ENCODE results near the gene GPR158.

Gene GPR158

GRCh38 chr10:25198151-25198550 is 23.4 kb downstream of the GPR158 start:
- no peak for DNase-seq

- DNase-seq: no peak
These were observed 32.1 kb downstream of the GPR158 start for GRCh38 chr10:25206693-25207414.

GRCh38 chr10:25209618-25210017 is 34.8 kb downstream of the GPR158 start:
- DNase-seq: no peak

- DNase-seq: no peak
These were observed 35.5 kb downstream of the GPR158 start for GRCh38 chr10:25210265-25210664.

GRCh38 chr10:25220156-25220555 is 45.4 kb downstream of the GPR158 start:
- no peak for DNase-seq

- DNase-seq: no peak
These were observed 47.4 kb downstream of the GPR158 start for GRCh38 chr10:25222085-25222660.

GRCh38 chr10:25226775-25227682 is 52.2 kb downstream of the GPR158 start:
- DNase-seq: peak; percentile 40

GRCh38 chr10:25231751-25232150 is 57.0 kb downstream of the GPR158 start:
- no peak for DNase-seq

- DNase-seq: no peak
These were observed 57.4 kb downstream of the GPR158 start for GRCh38 chr10:25232204-25232603.

- no peak for DNase-seq
These were observed 70.4 kb downstream of the GPR158 start for GRCh38 chr10:25245165-25245564.

- no peak for DNase-seq
These were observed 82.8 kb downstream of the GPR158 start for GRCh38 chr10:25257646-25258045.

GRCh38 chr10:25261110-25261509 is 86.3 kb downstream of the GPR158 start:
- DNase-seq: peak; percentile 1

- DNase-seq: peak; percentile 83
These were observed 86.8 kb downstream of the GPR158 start for GRCh38 chr10:25261558-25261957.

- no peak for DNase-seq
These were observed 89.1 kb downstream of the GPR158 start for GRCh38 chr10:25263931-25264330.

GRCh38 chr10:25278180-25278579 is 103.4 kb downstream of the GPR158 start:
- DNase-seq: no peak

- DNase-seq: no peak
These were observed 105.3 kb downstream of the GPR158 start for GRCh38 chr10:25280076-25280475.

GRCh38 chr10:25280573-25280972 is 105.8 kb downstream of the GPR158 start:
- no peak for DNase-seq

GRCh38 chr10:25285809-25286208 is 111.0 kb downstream of the GPR158 start:
- no peak for DNase-seq

- DNase-seq: no peak
These were observed 113.4 kb downstream of the GPR158 start for GRCh38 chr10:25288181-25288580.

GRCh38 chr10:25294032-25294926 is 119.5 kb downstream of the GPR158 start:
- no peak for DNase-seq

- no peak for DNase-seq
These were observed 121.5 kb downstream of the GPR158 start for GRCh38 chr10:25296324-25296723.

- DNase-seq: no peak
These were observed 122.7 kb downstream of the GPR158 start for GRCh38 chr10:25297466-25297865.

GRCh38 chr10:25300073-25300472 is 125.3 kb downstream of the GPR158 start:
- DNase-seq: no peak

All from NCI-H1105 (cell line).